Measurements from ENCODE around the gene ABCC12.
"Not testable (repeated sequence)": the region's sequence is repeated elsewhere in the genome, so short reads cannot be mapped to it uniquely, and the experiment has no call there.

- TF ChIP-seq CTCF (optimal IDR thresholded peaks at IDR 0.05 in 1 of 3, IDR thresholded peaks at IDR 0.05 in 1 of 3, conservative IDR thresholded peaks at IDR 0.05 in 1 of 3; ENCODE audit: extremely low read depth in 1 of 3, insufficient read depth in 2 of 3, low read length in 3 of 3); EZH2 (IDR thresholded peaks at IDR 0.05; ENCODE audit: low read length): not testable (repeated sequence)
Measured at GRCh38 chr16:48166617-48167016, 10.8 kb upstream of the ABCC12 start.
